ENCODE measurements around the gene CRYM.

- TF ChIP-seq, protein P1, sequence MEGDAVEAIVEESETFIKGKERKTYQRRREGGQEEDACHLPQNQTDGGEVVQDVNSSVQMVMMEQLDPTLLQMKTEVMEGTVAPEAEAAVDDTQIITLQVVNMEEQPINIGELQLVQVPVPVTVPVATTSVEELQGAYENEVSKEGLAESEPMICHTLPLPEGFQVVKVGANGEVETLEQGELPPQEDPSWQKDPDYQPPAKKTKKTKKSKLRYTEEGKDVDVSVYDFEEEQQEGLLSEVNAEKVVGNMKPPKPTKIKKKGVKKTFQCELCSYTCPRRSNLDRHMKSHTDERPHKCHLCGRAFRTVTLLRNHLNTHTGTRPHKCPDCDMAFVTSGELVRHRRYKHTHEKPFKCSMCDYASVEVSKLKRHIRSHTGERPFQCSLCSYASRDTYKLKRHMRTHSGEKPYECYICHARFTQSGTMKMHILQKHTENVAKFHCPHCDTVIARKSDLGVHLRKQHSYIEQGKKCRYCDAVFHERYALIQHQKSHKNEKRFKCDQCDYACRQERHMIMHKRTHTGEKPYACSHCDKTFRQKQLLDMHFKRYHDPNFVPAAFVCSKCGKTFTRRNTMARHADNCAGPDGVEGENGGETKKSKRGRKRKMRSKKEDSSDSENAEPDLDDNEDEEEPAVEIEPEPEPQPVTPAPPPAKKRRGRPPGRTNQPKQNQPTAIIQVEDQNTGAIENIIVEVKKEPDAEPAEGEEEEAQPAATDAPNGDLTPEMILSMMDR (IDR thresholded peaks at IDR 0.05) = no peak
- TF ChIP-seq POLR2A (IDR thresholded peaks at IDR 0.05) = no peak
Observed at GRCh38 chr16:21233045-21233520, 45.0 kb downstream of the CRYM start.
